HG03521 (cell line): ENCODE data around the gene SLC25A26.

ENCODE experiments used
- ATAC-seq: cut with Tn5 transposase; IDR thresholded peaks from one replicate; pipeline ENCODE4 v1.9.1; 2021; ENCODE audit warnings: mild to moderate bottlenecking, moderate library complexity; ENCODE audit not compliant: unreplicated experiment

The SLC25A26 gene

DNA sequence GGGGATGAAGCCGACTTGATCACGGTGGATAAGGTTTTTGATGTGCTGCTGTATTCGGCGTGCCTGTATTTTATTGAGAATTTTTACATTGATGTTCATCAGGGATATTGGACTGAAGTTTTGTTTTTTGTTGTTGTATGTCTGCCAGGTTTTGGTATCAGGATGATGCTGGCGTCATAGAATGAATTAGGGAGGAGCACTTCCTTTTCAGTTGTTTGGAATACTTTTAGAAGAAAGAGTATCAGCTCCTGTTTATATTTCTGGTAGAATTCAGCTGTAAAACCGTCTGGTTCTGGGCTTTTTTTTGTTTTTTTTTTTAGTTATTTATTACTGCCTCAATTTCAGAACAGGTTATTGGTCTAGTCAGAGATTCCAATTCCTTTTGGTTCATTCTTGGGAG lies 93.7 kb downstream of the SLC25A26 start:
- no peak for ATAC-seq

DNA sequence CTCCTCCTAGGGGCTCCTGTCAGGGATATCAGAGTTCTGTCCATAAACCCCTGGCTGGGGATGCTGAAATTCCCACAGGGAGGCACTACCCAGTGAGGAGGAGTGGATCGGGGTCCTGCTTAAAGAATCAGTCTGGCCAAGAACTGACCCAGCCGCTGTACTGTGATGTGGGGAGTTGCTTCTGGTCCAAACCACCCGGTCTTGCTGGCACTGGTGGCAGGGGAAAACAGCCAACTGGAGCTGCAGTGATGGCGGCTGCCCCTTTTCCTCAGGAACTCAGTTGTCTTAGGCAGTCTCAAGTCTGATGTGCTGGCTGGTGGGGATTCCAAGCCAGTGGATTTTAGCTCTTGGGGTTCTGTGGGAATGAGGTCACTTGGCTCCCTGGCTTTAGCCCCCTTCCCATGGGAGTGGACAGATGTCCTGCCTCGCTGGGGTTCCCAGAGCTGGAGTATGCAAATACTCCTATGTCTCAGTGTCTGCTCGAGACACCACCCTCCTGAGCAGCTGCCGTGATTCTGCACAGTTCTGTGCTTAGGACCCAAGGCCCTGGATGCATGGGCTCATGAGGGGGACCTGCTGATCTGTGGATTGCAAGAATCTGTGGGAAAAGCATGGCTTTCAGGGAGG lies 97.1 kb downstream of the SLC25A26 start:
- ATAC-seq, result no peak

DNA sequence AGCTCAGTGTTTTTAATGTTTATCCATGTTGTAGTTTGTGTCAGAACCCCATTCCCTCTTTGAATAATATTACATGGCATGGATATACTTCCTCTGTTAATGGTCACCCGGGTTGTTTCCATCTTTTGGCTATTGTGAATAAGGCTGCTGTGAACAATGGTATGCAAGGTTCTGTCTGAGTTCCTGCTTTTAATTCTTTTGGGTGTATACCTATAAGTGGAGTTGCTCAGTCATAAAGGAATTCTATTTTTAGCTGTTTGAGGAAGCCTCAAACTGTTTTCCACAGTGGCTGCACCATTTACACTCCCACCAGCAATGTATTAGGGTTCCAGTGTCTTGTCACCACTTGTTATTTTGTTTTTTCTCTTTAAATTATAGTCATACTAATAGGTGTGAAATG lies 99.6 kb downstream of the SLC25A26 start:
- no peak for ATAC-seq

DNA sequence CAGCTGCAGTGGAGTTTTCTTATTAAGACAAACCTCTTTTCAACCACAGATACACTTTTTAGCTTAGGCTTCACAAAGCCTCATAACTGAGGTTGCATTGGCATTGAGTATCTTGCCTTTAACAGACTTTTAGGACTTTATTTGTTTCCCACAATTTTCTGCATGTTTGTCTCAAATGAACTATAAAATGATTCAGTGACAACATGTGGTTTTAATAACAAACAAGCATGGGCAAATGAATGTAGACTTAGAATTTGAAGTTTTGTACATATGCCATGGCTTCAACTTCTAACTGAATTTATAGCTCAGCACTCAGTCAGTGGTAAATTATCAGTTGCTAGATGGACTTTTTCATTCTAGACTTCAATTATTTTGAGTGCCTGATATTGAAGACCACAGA lies 101.6 kb downstream of the SLC25A26 start:
- no peak for ATAC-seq

DNA sequence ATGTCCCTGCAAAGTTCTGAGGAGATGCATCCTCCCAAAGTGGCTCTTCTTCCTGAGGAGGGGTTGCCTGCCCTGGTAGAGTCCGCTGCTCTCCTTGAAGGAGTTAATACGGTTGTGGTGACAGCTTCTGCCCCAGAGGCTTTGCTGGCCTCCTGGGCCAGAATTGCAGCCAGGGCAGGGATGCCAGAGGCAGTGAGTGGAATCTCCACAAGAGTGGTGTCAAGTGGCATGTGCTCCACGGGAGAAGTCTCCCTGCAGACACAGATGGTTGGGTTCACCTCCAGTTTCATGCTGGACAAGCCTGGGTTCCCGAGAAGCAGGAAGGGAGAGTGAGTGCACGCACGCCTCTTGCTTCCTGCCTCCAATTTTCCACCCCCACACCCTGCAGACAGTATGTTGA lies 105.5 kb downstream of the SLC25A26 start:
- ATAC-seq, result no peak

DNA sequence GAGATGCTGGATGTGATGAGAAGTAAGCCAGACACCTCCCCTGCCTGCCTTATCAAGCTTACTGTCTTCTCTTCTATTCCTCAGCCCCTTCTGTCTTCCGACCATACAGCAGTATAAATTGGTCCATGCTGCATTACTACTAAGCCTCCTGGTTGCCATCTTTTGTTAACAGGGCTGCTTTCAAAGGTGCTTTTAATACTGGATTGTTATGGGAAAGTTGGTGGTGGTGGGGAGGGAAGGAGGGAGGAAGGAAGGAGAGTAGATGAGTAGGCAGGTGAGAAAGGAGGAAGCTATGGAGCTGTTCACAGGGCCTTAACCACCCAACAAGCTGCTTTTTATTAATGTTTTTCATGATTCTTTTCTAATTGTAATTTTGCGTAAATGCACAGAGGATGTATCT lies 114.9 kb downstream of the SLC25A26 start:
- no peak for ATAC-seq

DNA sequence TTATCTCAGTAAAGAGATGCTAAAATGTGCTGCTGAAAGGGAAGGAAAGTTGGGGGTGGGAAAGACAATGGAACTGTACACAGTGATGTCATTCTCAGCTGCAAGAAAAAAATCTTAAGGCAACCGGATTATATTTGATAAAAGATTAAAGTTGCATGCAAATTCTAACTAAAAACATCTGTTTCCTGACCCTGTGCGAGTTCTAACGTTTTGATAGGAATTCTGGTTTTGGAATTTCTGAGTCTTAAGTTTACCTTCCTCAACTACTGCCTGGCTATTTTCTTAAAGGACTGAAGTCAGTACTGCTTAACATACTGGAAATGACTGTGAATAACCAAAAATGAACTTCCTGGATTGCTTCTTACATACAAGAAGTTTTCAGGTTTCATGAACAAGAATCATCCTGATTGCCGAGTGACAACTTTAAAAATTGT lies 115.5 kb downstream of the SLC25A26 start:
- no peak for ATAC-seq

DNA sequence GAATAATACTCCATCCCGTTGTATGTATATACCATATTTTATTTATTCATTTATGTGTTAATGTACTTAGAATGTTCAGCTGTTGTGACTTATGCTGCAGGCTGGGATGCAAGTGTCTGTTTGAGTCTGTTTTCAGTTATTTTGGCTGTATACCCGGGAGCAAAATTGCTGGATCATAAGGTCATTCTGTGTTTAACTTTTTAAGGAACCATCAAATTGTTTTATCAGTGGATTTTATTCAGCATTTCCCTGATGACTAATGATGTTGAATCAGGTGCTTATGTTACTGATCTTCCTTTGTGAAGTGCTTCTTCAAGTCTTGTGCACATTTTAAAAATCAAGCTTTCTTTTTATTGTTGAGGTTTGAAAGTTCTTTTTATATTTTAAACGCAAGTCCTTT lies 118.1 kb downstream of the SLC25A26 start:
- ATAC-seq, result no peak

DNA sequence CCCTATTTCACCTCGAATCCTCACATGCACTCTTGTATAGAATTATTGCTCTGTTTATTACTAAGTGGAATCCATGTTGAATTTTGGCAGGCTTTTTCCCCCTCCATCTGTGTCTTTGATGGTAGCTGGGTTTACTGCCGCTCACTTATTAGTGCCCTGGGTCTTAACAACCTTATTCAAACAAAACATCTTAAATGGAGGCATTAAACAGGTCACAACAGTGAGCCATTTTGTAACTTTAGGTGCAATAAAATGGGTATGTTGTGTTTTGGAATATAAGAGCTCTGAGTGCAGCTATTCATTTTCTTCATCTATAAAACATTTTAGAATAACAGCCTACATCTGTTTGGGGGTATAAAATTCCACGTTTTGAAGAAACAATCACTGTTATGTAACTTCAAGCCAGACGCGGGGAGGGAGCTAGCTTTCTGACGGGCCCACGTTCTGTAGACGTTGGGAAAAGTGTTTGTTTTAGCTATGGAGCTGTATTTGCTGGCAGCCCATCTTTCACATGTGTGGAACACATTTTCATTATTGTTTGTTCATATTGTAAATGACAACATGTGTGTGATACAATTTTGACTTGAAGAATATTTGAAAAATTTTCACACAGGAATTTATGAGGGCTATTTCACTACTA lies 122.0 kb downstream of the SLC25A26 start:
- no peak for ATAC-seq

DNA sequence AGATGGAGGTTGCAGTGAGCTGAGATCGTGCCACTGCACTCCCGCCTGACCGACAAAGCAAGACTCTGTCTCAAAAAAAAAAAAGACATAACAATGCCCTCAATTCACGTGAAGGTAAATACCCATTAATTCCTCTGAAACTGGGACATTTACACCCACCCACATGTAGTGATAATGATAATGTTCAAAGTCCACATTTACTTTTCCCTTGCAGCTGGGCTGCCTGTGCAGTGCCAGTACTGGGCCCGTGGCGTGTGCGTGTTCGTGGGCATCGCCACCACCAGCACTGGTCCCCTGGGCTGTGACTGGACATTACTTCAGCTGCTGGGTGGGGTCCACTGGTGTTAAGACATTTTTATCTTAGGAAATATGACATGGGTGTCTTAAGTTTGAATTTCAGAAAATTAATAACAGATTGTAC lies 123.6 kb downstream of the SLC25A26 start:
- ATAC-seq, result no peak

DNA sequence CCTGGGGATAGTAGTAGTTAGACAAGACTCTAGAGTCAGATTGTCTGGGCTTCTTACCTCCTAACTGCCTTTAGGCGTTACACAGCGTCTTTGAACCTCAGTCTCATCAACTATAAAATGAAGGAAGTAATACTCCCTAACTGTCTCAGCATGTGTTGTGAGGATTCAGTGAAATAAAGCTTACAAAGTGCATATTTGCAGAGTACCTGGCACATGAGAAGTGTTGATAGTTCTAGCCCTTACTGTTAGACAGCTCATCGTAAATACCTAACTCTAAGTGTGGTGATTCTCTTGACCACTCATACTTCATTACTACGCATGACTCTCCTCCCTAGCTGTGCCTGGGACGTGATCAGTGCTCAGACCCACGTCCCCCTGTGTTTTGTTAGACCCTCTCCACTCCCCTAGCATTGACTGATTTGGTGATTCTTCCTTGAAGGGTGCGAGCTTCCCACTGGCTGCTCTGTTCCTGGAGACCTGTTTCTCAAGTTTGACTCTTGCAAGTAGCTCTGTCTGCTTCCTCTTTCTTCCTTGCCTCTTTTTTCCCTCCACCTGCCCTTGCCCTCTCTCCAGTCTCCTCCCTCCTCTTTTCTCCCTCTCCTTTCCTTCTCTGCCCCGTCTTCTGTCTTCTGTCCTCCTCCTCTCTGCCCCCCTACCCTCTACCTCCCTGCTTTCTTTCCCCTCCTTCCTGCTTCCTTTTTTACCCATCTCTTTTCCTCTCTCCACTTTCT lies 124.2 kb downstream of the SLC25A26 start:
- no peak for ATAC-seq

DNA sequence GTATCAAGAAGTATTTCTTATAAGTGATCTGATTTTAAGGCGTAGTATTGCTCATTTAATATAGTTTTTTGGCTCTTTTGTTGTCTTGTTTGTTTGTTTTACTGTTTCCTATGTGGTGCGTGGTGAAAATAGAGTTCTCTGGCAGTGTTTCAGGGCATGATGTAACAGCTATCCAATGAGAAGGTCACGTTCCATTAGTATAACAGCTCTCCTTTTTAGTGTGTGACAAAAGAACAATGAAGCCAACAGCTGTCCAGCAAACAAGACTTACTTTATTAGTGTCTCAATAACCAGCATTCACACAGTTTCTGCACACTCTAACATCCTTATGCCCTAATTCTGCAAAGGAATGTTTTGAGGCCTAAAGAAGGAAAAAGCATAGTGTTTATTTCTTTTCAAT lies 127.9 kb downstream of the SLC25A26 start:
- no peak for ATAC-seq

DNA sequence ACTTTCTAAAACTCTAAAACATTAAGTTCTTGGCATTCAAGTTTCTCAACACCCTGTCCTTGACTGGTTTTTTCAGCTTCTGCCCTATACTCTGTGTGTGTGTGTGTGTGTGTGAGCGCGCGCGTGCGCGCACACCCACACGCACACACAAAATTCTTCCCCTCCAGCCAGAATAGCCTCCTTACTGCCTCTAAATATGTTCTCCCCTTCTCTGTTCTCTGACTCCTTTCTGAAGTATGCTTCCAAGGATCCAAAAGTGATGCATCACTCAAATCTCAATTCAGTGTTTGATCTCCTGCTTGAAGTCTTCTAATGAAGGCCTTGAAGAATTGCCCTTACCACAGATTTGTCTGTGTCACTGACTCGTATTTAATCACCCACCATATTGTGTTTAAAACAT lies 129.8 kb downstream of the SLC25A26 start:
- ATAC-seq, result no peak

DNA sequence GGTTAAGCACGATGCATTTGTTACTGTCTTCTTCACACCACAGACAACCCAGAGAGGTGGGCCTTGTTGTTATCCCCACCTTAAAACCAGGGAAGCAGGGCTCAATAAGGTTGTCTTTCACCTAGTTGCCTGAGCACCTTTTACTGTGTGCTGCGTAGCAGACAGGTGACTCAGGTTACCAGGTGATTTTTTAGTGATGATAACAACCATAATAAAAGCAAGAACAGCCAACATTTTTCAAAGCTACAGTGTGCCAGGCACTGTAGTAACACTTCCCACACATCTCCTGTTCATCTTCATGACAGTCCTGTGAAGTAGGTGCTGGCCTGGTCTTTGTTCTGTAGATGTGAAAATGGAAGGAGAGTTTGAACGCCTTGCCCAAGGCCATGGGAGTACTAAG lies 132.2 kb downstream of the SLC25A26 start:
- ATAC-seq, result no peak

DNA sequence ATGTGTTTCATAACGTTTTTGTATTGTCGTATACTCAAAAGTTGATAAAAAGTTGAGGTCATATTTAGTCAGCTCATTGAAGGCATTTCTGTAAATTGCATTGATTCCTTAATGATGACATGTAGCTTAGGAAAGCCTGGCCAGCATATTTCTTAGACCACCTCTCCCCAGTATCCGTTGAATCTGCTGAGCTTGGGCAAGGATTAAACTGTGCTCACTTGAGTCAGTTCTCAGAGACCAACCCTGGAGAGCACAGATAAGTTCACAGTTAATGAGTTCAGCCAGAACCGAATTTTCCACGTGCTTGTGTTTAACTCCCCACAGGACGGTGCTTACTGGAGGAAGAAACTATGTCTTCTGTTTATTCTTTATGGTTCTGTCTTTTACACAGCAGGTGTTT lies 132.7 kb downstream of the SLC25A26 start:
- no peak for ATAC-seq

DNA sequence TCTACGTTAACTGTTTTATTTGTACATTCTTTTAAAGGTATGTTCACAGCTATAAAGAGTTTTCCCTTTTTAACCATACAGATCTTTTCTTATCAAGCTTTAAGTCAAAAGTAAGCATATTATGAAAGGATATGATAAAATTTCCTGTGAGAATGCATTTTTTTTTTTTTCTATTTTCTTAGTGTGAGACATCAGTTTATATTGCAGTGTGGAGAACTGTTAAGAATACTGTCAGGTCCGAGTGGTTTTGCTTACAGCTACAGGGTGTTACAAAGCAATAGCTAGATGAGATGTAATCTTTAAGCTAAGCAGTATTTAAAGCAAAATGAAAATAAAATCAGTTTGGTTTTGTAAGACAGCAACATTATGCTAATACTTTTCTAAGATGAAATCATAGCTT lies 133.2 kb downstream of the SLC25A26 start:
- ATAC-seq, result no peak

DNA sequence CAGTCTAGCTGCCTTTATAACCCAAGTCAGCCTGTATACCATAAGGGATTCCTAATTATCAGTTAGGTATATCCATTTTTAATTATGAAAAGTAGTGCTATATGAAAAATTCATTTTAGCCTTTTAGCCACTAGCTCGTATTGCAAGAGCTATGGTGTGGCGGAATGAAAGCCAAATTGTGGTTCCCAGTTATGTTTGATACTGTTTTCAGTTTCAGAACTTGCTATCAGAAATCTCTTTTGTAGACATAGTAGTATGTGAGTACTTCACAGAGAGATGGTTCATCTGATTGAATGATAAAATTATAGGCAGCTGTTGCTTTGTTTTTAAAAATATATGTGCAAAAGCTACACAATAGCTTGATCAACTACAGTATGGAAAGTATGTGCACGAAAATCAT lies 134.6 kb downstream of the SLC25A26 start:
- ATAC-seq, result peak; percentile 77

DNA sequence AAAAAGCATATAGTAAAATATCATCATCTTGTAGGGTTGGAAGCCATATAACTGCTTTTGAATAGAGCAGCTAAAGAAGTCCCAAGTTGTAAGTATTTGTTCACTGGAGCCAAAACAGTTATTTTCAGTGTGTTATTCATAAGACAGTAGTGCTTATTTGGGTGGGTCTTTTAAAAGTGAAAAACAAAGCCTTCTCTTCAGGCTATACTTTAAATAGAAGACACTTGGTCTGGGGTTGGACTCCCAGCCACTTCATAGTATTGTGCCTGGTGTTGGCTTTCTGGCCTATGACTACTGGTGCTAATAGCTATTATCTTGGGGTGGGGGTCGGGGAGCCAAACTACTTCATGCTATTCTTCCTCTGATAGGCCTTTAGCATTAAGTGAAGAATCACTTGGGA lies 135.2 kb downstream of the SLC25A26 start:
- no peak for ATAC-seq

DNA sequence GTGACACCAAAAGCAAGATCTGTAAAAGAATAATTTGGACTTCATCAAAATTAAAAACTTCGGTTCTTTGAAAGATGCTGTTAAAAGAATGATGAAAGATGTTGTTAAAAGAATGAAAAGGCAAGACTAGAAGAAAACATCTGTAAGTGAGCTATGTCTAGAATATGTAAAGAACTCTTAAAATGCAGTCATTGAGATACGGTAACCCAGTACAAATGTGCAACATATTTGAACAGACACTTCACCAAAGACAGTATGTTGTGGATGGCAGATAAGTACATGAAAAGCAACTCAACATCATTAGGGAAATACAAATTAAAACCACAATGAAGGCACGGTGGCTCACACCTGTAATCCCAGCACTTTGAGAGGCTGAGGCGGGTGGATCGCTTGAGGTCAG lies 140.6 kb downstream of the SLC25A26 start:
- no peak for ATAC-seq

DNA sequence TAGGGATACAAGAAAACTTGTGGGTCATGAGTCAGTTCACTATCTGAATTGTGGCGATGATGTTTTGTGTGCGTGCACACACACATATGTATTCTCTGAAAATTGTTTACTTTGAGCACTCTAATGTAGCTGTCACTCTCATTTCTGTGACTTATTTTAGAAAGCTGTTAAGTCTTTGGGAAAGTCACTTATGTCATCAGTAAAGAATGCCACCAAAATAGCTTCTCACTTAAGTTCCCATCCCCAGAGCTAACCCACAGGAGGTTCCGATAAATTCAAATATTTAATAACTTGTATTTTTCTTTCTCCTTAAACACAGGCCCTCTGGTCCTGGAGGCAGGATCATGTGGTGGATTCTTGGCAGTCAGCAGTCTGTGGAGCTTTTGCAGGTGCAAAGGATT lies 141.7 kb downstream of the SLC25A26 start:
- ATAC-seq, result no peak

DNA sequence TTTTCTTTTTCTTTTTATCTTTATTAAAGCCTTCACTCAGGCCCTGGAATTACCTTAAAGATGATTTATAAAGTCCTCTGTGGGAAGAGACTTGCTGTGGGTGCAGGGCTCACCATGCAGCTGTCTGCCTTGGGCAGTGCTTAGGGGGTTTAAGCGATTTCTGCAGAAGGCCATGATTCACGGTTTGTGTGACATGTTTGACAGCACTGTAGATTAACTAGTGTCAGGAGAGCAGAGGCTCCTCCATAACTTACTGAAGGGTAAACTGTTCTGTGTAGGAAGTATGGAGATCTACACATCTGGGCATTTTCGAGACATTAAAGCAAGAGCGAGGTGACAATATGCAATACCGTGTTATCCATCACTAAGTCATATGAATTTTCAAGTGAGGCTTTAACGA lies 142.3 kb downstream of the SLC25A26 start:
- ATAC-seq, result no peak

DNA sequence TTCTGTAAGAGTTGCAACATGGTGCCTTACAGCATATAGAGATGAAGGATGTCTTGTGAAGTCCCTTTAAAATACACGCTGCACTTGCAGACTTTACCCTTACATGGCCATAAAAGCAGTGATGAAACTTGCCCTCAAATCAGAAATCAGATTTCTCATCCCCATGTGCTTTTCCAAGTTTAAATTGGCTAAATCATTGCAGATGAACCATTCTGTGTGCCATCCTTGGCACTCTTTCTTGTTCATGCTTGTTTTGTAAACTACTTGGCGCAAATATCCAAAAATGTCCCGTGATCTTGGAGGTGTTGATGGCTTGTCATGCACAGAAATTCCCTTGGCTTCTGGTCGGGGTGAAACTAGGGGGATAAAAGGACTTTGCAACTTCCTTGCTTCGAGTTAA lies 144.3 kb downstream of the SLC25A26 start:
- ATAC-seq, result no peak
